Measurements from ENCODE around the gene SP140L. TPM values are rescaled to one million over a fixed set of nuclear protein-coding genes. Genes with fewer than 3 reads are reported as not detected.
"Not testable (repeated sequence)": the region's sequence is repeated elsewhere in the genome, so short reads cannot be mapped to it uniquely, and the experiment has no call there.

The SP140L gene
- total and polyA plus RNA-seq, 10 of the 15 experiments (the other 5 are each of a cell fraction or from before 2014, with no cell fraction given) = 4.7 to 28.6 (median 15.0) TPM

DNA sequence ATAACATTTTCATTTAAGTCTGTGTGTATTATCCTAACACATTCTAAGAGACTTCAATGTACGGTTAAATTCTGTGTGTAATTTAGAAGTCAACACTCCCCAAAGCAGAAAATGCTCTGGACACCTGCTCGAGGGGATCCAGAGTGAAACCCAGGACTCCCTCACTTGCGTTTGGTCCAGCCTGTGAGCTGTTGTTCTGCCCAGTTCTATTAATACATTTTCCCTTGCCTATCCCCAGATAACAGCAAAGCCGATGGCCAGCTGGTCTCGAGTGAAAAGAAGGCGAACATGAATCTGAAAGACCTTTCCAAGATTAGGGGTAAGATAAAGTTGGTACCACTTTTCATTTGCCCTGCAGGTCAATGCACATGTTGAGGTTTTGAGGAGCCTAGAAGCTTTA is 58.0 kb downstream of the SP140L start (continued):
- TF ChIP-seq, protein P1, sequence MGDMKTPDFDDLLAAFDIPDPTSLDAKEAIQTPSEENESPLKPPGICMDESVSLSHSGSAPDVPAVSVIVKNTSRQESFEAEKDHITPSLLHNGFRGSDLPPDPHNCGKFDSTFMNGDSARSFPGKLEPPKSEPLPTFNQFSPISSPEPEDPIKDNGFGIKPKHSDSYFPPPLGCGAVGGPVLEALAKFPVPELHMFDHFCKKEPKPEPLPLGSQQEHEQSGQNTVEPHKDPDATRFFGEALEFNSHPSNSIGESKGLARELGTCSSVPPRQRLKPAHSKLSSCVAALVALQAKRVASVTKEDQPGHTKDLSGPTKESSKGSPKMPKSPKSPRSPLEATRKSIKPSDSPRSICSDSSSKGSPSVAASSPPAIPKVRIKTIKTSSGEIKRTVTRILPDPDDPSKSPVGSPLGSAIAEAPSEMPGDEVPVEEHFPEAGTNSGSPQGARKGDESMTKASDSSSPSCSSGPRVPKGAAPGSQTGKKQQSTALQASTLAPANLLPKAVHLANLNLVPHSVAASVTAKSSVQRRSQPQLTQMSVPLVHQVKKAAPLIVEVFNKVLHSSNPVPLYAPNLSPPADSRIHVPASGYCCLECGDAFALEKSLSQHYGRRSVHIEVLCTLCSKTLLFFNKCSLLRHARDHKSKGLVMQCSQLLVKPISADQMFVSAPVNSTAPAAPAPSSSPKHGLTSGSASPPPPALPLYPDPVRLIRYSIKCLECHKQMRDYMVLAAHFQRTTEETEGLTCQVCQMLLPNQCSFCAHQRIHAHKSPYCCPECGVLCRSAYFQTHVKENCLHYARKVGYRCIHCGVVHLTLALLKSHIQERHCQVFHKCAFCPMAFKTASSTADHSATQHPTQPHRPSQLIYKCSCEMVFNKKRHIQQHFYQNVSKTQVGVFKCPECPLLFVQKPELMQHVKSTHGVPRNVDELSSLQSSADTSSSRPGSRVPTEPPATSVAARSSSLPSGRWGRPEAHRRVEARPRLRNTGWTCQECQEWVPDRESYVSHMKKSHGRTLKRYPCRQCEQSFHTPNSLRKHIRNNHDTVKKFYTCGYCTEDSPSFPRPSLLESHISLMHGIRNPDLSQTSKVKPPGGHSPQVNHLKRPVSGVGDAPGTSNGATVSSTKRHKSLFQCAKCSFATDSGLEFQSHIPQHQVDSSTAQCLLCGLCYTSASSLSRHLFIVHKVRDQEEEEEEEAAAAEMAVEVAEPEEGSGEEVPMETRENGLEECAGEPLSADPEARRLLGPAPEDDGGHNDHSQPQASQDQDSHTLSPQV (IDR thresholded peaks at IDR 0.05) = no peak
- TF ChIP-seq IKZF2 (IDR thresholded peaks at IDR 0.05) = no peak

DNA sequence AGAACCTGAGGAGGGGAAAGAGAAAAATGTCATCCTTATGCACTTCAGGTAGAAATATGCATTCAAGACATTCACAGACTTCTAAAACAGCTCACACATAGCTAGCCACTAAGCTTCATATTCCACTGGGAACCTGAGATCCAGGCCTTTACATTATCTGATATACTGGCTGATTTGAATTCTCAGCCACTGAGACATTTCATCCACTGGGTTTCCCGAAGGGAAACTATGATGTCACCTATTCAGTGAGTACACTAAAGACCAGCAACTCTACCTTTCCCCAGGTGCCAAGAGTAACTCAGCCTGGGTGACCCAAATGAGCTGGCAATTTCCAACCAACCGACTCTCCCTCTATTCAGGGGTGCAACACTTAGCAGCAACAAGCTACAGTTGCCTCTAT is 67.3 kb downstream of the SP140L start:
- Histone ChIP-seq H4K20me1 (ENCODE audit: control insufficient read depth, insufficient read depth) (no peaks in the 10 kb centered on the region), H3K36me3 (ENCODE audit: control insufficient read depth in 2 of 2, insufficient read depth in 2 of 2, low read length in 1 of 2) (peaks cover 1 to 12% of the 10 kb centered on the region in 2 experiments), H3K4me2 (ENCODE audit: control insufficient read depth, insufficient read depth) (no peak overlapping the region), H3K27me3 (replicated peaks in 1 of 2; ENCODE audit: control insufficient read depth in 2 of 2, insufficient read depth in 2 of 2, low read length in 1 of 2) (no peaks in the 10 kb centered on the region), H3K9ac (ENCODE audit: control insufficient read depth, insufficient read depth, low read length) (no peak overlapping the region), H3K27ac (ENCODE audit: control insufficient read depth, insufficient read depth) (no peak overlapping the region), H2AFZ (ENCODE audit: control insufficient read depth, low read depth, low read length) (no peak overlapping the region), H3K4me1 (ENCODE audit: control insufficient read depth, insufficient read depth, low read length) (no peaks in the 10 kb centered on the region), H3K79me2 (ENCODE audit: control insufficient read depth, insufficient read depth, low read length) (no peaks in the 10 kb centered on the region), H3K9me3 (replicated peaks; ENCODE audit: control insufficient read depth, insufficient read depth, low read length) (peaks cover 1% of the 10 kb centered on the region; the same call in 2 of the 3 replicates), H3K4me3 (no peak overlapping the region)
- DNase-seq (ENCODE audit: low read depth, low spot score) (no peak), FAIRE-seq (no peak), ATAC-seq (no peak)
- ChIA-PET SMC1A (ENCODE audit: uncharacterized antibody, unreplicated experiment) (interaction anchor here (1.6 kb wide), 1 partner anchor 45 kb away, joined by 3 read pairs; no protein-coding TSS in a partner anchor), RAD21 (ENCODE audit: unreplicated experiment) (no interaction called here), POLR2A (no interaction called here), CTCF (no interaction called here)
- 98% methylated on average over 2 of the region's 2 CpGs for WGBS (ENCODE audit: insufficient coverage, insufficient replicate concordance, low lambda C conversion rate, missing lambda C conversion rate)
- intact Hi-C loops (cut with micrococcal nuclease; ENCODE audit: unreplicated experiment) (no loop called here), in situ Hi-C loops (cut with MboI) (no loop called here)
- TF ChIP-seq, protein P2, sequence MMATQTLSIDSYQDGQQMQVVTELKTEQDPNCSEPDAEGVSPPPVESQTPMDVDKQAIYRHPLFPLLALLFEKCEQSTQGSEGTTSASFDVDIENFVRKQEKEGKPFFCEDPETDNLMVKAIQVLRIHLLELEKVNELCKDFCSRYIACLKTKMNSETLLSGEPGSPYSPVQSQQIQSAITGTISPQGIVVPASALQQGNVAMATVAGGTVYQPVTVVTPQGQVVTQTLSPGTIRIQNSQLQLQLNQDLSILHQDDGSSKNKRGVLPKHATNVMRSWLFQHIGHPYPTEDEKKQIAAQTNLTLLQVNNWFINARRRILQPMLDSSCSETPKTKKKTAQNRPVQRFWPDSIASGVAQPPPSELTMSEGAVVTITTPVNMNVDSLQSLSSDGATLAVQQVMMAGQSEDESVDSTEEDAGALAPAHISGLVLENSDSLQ (IDR thresholded peaks at IDR 0.05) = no peak
- TF ChIP-seq SIX5 (IDR thresholded peaks at IDR 0.05; ENCODE audit: low read depth, low read length, severe bottlenecking) = no peak
- no peak for TF ChIP-seq TCF12 (IDR thresholded peaks at IDR 0.05; ENCODE audit: low read depth, low read length)
- no peak for TF ChIP-seq HCFC1 (IDR thresholded peaks at IDR 0.05; ENCODE audit: low read length)
- no peak for TF ChIP-seq CBX3 (IDR thresholded peaks at IDR 0.05; ENCODE audit: borderline replicate concordance, low read depth)
- BruUV-seq (replicated peaks) = no TSS peak

DNA sequence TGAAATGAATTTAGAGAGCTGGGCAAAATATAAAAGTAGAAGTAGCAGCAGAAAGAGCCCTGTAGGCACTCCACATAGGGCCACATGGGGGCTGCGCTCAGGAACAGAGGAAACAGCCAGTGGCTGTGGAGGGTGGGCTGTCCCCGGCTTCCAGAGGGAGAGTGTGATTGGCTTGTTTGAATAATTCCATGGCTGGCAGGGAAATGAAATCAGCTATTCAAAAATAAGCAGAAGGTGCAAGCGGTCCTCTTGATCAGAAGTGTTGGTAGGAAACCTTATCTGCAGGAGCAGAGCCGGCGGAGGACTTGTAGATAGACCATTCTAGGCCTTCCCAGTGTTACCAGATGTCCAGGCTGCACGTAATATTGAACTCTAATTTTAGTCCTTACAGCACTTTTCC is 71.7 kb downstream of the SP140L start:
- RAD21 ChIA-PET (ENCODE audit: unreplicated experiment); DNase-seq (ENCODE audit: low read depth, low spot score); H3K4me1 ChIP-seq (ENCODE audit: control insufficient read depth, insufficient read depth, low read length); H2AFZ ChIP-seq (ENCODE audit: control insufficient read depth, low read depth, low read length); H3K36me3 ChIP-seq (ENCODE audit: control insufficient read depth in 2 of 2, insufficient read depth in 2 of 2, low read length in 1 of 2); H3K9ac ChIP-seq (ENCODE audit: control insufficient read depth, insufficient read depth, low read length); ATAC-seq; H3K79me2 ChIP-seq (ENCODE audit: control insufficient read depth, insufficient read depth, low read length); H3K4me3 ChIP-seq; H3K27ac ChIP-seq (ENCODE audit: control insufficient read depth, insufficient read depth); POLR2A ChIA-PET; H3K9me3 ChIP-seq (replicated peaks; ENCODE audit: control insufficient read depth, insufficient read depth, low read length); SMC1A ChIA-PET (ENCODE audit: uncharacterized antibody, unreplicated experiment); H3K4me2 ChIP-seq (ENCODE audit: control insufficient read depth, insufficient read depth); BruUV-seq (replicated peaks); H3K27me3 ChIP-seq (replicated peaks in 1 of 2; ENCODE audit: control insufficient read depth in 2 of 2, insufficient read depth in 2 of 2, low read length in 1 of 2); intact Hi-C loops (cut with micrococcal nuclease; ENCODE audit: unreplicated experiment); CTCF ChIA-PET; H4K20me1 ChIP-seq (ENCODE audit: control insufficient read depth, insufficient read depth); in situ Hi-C loops (cut with MboI); FAIRE-seq: not testable (repeated sequence)
- WGBS (ENCODE audit: insufficient coverage, insufficient replicate concordance, low lambda C conversion rate, missing lambda C conversion rate) = over 99% methylated on average over 6 of the region's 6 CpGs

All from GM12878 (cell line).